ENCODE measurements around the gene SH3GL1. TPM values are rescaled to one million over a fixed set of nuclear protein-coding genes. Genes with fewer than 3 reads are reported as not detected.

The SH3GL1 gene
- total RNA-seq, 4 donors from 2014 or later, result 16.5 to 63.2 (median 34.2) TPM

DNA sequence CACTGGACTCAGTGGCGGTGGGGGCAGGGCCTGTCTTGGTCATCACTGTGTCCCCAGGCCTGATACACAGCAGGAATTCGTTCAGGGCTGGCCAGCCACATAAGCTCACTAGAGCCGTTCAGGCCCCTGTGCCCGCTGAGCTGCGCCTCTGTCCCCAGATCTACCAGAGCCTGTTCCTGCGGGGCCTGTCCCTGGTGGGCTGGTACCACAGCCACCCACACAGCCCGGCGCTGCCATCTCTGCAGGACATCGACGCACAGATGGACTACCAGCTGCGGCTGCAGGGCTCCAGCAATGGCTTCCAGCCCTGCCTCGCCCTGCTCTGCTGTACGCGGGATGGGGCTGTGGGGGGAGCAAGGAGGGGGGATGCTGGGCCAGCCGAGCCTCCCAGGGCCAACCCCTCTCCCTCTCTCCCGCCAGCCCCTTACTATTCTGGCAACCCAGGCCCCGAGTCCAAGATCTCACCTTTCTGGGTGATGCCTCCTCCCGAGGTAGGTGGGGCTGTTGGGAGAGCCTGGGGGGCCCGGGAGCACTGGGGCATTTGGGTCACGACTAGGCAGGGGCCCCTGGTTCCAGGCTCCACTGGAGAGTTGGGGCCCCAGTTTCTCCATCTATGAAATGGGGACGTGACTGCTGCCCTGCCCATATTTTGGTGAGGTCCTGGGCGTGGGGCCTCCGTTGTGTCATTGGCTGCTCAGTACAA is 43.1 kb downstream of the SH3GL1 start:
- DNase-seq, result no peak
- in situ Hi-C loops (cut with MboI; ENCODE audit: low pct_ligation_motif_present in 1 of 4, low pct_unique_long_range_greater_than_20kb in 1 of 4, low sequenced_read_pairs in 3 of 4) (loop anchor here in 3 of 4 donors (10.0 to 25.0 kb wide), 3 partner anchors 82 to 95 kb away; partner anchors contain the start of gene SHD (in 1 of the 3)), intact Hi-C loops (cut with DNase I; ENCODE audit: low total_unique reads) (loop anchor here (10.0 kb wide), 1 partner anchor 92 kb away; no protein-coding TSS in a partner anchor)
- no peak overlapping the region for H3K4me3 ChIP-seq
- H3K27ac ChIP-seq, result no peak overlapping the region
- WGBS, 2 donors (ENCODE audit: low coverage in 1 of 2), result 80 to 86% methylated on average over 4 to 20 of the region's 23 CpGs
- H3K27me3 ChIP-seq, result no peaks in the 10 kb centered on the region
- TF ChIP-seq POLR2A (IDR thresholded peaks at IDR 0.05) (no peak), CTCF (IDR thresholded peaks at IDR 0.05) (no peak), EP300 (IDR thresholded peaks at IDR 0.05; ENCODE audit: low read depth) (no peak), POLR2AphosphoS5 (IDR thresholded peaks at IDR 0.05) (no peak)
- no peaks in the 10 kb centered on the region for H3K9me3 ChIP-seq
- H3K36me3 ChIP-seq, result no peaks in the 10 kb centered on the region
- H3K4me1 ChIP-seq, result no peaks in the 10 kb centered on the region

DNA sequence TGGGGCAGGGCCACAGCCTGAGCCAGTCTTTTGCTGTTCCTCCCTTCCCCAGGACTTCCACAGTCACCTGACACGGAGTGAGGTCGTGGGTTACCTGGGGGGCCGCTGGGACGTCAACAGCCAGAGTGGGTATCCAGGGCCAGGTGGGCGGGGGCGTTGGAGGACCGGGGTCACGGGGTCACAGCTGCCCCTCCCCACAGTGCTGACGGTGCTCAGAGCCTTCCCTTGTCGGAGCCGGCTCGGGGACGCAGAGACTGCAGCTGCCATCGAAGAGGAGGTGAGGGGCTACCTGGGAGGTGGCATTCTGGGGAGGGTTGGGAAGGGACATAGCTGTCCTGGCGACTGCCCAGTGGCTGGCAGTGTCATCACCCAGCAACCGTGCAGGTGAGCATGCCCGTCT is 45.5 kb downstream of the SH3GL1 start:
- intact Hi-C loops (cut with DNase I; ENCODE audit: low total_unique reads), result loop anchor here (10.0 kb wide), 1 partner anchor 90 kb away; no protein-coding TSS in a partner anchor
- no peaks in the 10 kb centered on the region for H3K27me3 ChIP-seq
- H3K27ac ChIP-seq, result no peak overlapping the region
- no peak overlapping the region for H3K4me3 ChIP-seq
- no peak for DNase-seq
- WGBS, 2 donors (ENCODE audit: low coverage in 1 of 2), result 86 to 93% methylated on average over 3 to 17 of the region's 17 CpGs
- no peaks in the 10 kb centered on the region for H3K4me1 ChIP-seq
- TF ChIP-seq EP300 (IDR thresholded peaks at IDR 0.05; ENCODE audit: low read depth) (no peak), CTCF (IDR thresholded peaks at IDR 0.05) (no peak), POLR2AphosphoS5 (IDR thresholded peaks at IDR 0.05) (no peak), POLR2A (IDR thresholded peaks at IDR 0.05) (no peak)
- in situ Hi-C loops (cut with MboI; ENCODE audit: low pct_ligation_motif_present in 1 of 4, low pct_unique_long_range_greater_than_20kb in 1 of 4, low sequenced_read_pairs in 3 of 4), result loop anchor here in 3 of 4 donors (10.0 to 25.0 kb wide), 3 partner anchors 80 to 93 kb away; partner anchors contain the start of gene SHD (in 1 of the 3)
- H3K9me3 ChIP-seq, result no peaks in the 10 kb centered on the region
- H3K36me3 ChIP-seq, result no peaks in the 10 kb centered on the region

DNA sequence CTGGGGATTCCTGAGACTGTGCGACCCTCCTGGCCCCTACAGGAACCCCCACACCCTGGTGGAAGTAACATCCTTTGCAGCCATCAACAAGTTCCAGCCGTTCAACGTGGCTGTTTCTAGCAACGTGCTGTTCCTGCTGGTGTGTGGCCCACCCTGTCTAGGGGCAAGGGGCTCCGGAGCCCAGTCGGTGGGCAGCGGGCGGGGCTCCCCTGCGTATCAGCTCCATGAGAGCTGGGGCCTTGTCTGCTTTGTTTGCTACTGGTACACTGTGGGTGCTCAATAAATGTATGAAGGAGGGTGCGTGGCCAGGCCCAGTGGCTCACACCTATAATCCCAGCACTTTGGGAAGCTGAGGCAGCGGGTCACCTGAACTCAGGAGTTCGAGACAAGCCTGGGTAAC is 46.1 kb downstream of the SH3GL1 start:
- Histone ChIP-seq H3K9me3 (no peaks in the 10 kb centered on the region), H3K27me3 (no peaks in the 10 kb centered on the region), H3K4me1 (no peaks in the 10 kb centered on the region), H3K36me3 (no peaks in the 10 kb centered on the region), H3K27ac (no peak overlapping the region), H3K4me3 (no peak overlapping the region)
- 94% methylated on average over 12 of the region's 12 CpGs; no CpG with 5 or more reads in 1 of the 2 donors for WGBS, 2 donors (ENCODE audit: low coverage in 1 of 2)
- TF ChIP-seq POLR2AphosphoS5 (IDR thresholded peaks at IDR 0.05) (no peak), CTCF (IDR thresholded peaks at IDR 0.05) (no peak), EP300 (IDR thresholded peaks at IDR 0.05; ENCODE audit: low read depth) (no peak), POLR2A (IDR thresholded peaks at IDR 0.05) (no peak)
- DNase-seq, result no peak
- intact Hi-C loops (cut with DNase I; ENCODE audit: low total_unique reads) (loop anchor here (10.0 kb wide), 1 partner anchor 89 kb away; no protein-coding TSS in a partner anchor), in situ Hi-C loops (cut with MboI; ENCODE audit: low pct_ligation_motif_present in 1 of 4, low pct_unique_long_range_greater_than_20kb in 1 of 4, low sequenced_read_pairs in 3 of 4) (loop anchor here in 3 of 4 donors (10.0 to 25.0 kb wide), 3 partner anchors 79 to 92 kb away; partner anchors contain the start of gene SHD (in 1 of the 3))

- no peak overlapping the region for H3K27ac ChIP-seq
- intact Hi-C loops (cut with DNase I; ENCODE audit: low total_unique reads), result loop anchor here (10.0 kb wide), 1 partner anchor 88 kb away; no protein-coding TSS in a partner anchor
- H3K4me1 ChIP-seq, result no peaks in the 10 kb centered on the region
- DNase-seq, result no peak
- 17 to 33% methylated on average over 1 to 9 of the region's 9 CpGs for WGBS, 2 donors (ENCODE audit: low coverage in 1 of 2)
- no peaks in the 10 kb centered on the region for H3K9me3 ChIP-seq
- in situ Hi-C loops (cut with MboI; ENCODE audit: low pct_ligation_motif_present in 1 of 4, low pct_unique_long_range_greater_than_20kb in 1 of 4, low sequenced_read_pairs in 3 of 4), result loop anchor here in 3 of 4 donors (10.0 to 25.0 kb wide), 3 partner anchors 78 to 90 kb away; partner anchors contain the start of gene SHD (in 1 of the 3)
- no peaks in the 10 kb centered on the region for H3K36me3 ChIP-seq
- H3K27me3 ChIP-seq, result no peaks in the 10 kb centered on the region
- no peak overlapping the region for H3K4me3 ChIP-seq
- no peak for TF ChIP-seq EP300 (IDR thresholded peaks at IDR 0.05; ENCODE audit: low read depth)
- peak; percentile 83 to 95 (median 93) for TF ChIP-seq CTCF (IDR thresholded peaks at IDR 0.05)
- TF ChIP-seq POLR2AphosphoS5 (IDR thresholded peaks at IDR 0.05), result no peak
- TF ChIP-seq POLR2A (IDR thresholded peaks at IDR 0.05), result no peak
These were observed 47.6 kb downstream of the SH3GL1 start for GRCh38 chr19:4352701-4353121.
